A549 (cell line): ENCODE results near the gene NCEH1. TPM values are rescaled to one million over a fixed set of nuclear protein-coding genes. Genes with fewer than 3 reads are reported as not detected.

ENCODE experiments used
- ATOH8 ChIP-seq: fragments of 250-450 bp; sonication (Bioruptor Pico); IDR thresholded peaks from 2 replicates; pipeline ENCODE4 v1.5.0; 2020; ENCODE audit warnings: low read depth, mild to moderate bottlenecking, moderate library complexity
- CEBPB ChIP-seq, 2 experiments: fragments of >200 bp in 1 of 2; sonication (Bioruptor Twin) in 1 of 2; formaldehyde crosslinking in 1 of 2; IDR thresholded peaks; 2 replicates each; pipeline ENCODE4 v1.6.1; 2012 to 2016
- CHD2 ChIP-seq: fragments of 150-350 bp; IDR thresholded peaks from 2 replicates; pipeline ENCODE4 v1.6.1; 2014; ENCODE audit warnings: low read length; ENCODE audit not compliant: partially characterized antibody
- CTCF ChIP-seq: fragments of >200 bp; sonication (Bioruptor Twin); formaldehyde crosslinking; IDR thresholded peaks from 3 replicates; pipeline ENCODE4 v1.5.1; 2016
- EP300 ChIP-seq, 2 experiments: fragments of >200 bp; sonication (Bioruptor Twin); formaldehyde crosslinking; IDR thresholded peaks; 2 replicates in 1 of 2; 3 replicates in 1 of 2; pipeline ENCODE4 v1.6.1; 2016 to 2017
- FOSL2 ChIP-seq, 2 experiments: fragments of 450-650 bp in 1 of 2; fragments of >200 bp in 1 of 2; sonication (Bioruptor Twin) in 1 of 2; formaldehyde crosslinking; IDR thresholded peaks; 2 replicates each; pipeline versions ENCODE4 v1.5.0 to v1.6.1; 2016 to 2020; ENCODE audit warnings: mild to moderate bottlenecking in 1 of 2, moderate library complexity in 1 of 2
- FOXS1 ChIP-seq: fragments of 250-450 bp; sonication (Bioruptor Pico); IDR thresholded peaks from 2 replicates; pipeline ENCODE4 v1.5.0; 2020; ENCODE audit warnings: mild to moderate bottlenecking, moderate library complexity
- GATA3 ChIP-seq: IDR thresholded peaks from 2 replicates; pipeline ENCODE4 v1.6.1; 2012; ENCODE audit warnings: borderline replicate concordance
- HES2 ChIP-seq: fragments of >200 bp; sonication (Bioruptor Twin); formaldehyde crosslinking; IDR thresholded peaks from 2 replicates; pipeline ENCODE4 v1.6.1; 2016
- HEYL ChIP-seq: fragments of 250-450 bp; sonication (Bioruptor Pico); IDR thresholded peaks from 2 replicates; pipeline ENCODE4 v1.8.0; 2021; ENCODE audit warnings: mild to moderate bottlenecking, moderate library complexity
- HOXB5 ChIP-seq: fragments of 250-450 bp; sonication (Bioruptor Pico); IDR thresholded peaks from 2 replicates; pipeline ENCODE4 v1.5.0; 2020; ENCODE audit warnings: mild to moderate bottlenecking, moderate library complexity
- MAZ ChIP-seq: fragments of 150-350 bp; IDR thresholded peaks from 2 replicates; pipeline ENCODE4 v1.6.1; 2014; ENCODE audit warnings: antibody characterized with exemption, low read depth, low read length, borderline replicate concordance
- MYC ChIP-seq: IDR thresholded peaks from 2 replicates; pipeline ENCODE4 v1.6.1; 2012; ENCODE audit warnings: mild to moderate bottlenecking, inconsistent platforms, low read length, improper control_type of control experiment, borderline replicate concordance
- NPAS2 ChIP-seq: fragments of 250-450 bp; sonication (Bioruptor Pico); IDR thresholded peaks from 2 replicates; pipeline ENCODE4 v1.8.0; 2022; ENCODE audit warnings: mild to moderate bottlenecking, moderate library complexity, borderline replicate concordance
- POLR2A ChIP-seq: IDR thresholded peaks from 2 replicates; pipeline ENCODE4 v1.6.1; 2012; ENCODE audit warnings: mild to moderate bottlenecking, low read length
- RARB ChIP-seq: fragments of 250-450 bp; sonication (Bioruptor Pico); IDR thresholded peaks from 2 replicates; pipeline ENCODE4 v1.8.0; 2021; ENCODE audit warnings: mild to moderate bottlenecking, moderate library complexity
- RCOR1 ChIP-seq: fragments of 150-350 bp; IDR thresholded peaks from 2 replicates; pipeline ENCODE4 v1.6.1; 2014; ENCODE audit warnings: antibody characterized with exemption, low read length, low read depth
- REST ChIP-seq: fragments of 200-600 bp; sonication (generic); IDR thresholded peaks from 2 replicates; pipeline ENCODE4 v1.6.1; 2016; ENCODE audit warnings: antibody characterized with exemption, mild to moderate bottlenecking, moderate library complexity
- RFX5 ChIP-seq: fragments of 450-650 bp; IDR thresholded peaks from 2 replicates; pipeline ENCODE4 v1.7.1; 2014; ENCODE audit warnings: antibody characterized with exemption, mild to moderate bottlenecking, moderate library complexity
- RNF2 ChIP-seq: fragments of 200-600 bp; sonication (generic); IDR thresholded peaks from 2 replicates; pipeline ENCODE4 v1.6.1; 2016; ENCODE audit warnings: low read depth, mild to moderate bottlenecking, antibody characterized with exemption, moderate library complexity, borderline replicate concordance
- SMC3 ChIP-seq: fragments of >200 bp; sonication (Bioruptor Twin); formaldehyde crosslinking; IDR thresholded peaks from 3 replicates; pipeline ENCODE4 v1.6.1; 2018; ENCODE audit warnings: inconsistent platforms
- USF2 ChIP-seq: fragments of 450-650 bp; IDR thresholded peaks from 2 replicates; pipeline ENCODE4 v1.6.1; 2014; ENCODE audit warnings: antibody characterized with exemption
- polyA plus RNA-seq, 4 experiments: library from polyadenylated mRNA; depleted of rRNA in 3 of 4; stranded (reverse); fragments of >200 nt; fragmentation: RNase III in 1 of 4; extraction: RNeasy Plus Mini Kit Qiagen cat#74134 plus additional on column Dnase treatment in 1 of 4; gene quantifications; 2 replicates in 3 of 4; 3 replicates in 1 of 4; pipeline ENCODE4 v1.2.3, GENCODE V29; 2011 to 2017

NCEH1 gene
- polyA plus RNA-seq, 2 of the 4 experiments (the other 2 are of a cell fraction): 21.4 to 33.2 TPM

- no peak for TF ChIP-seq FOXS1
- no peak for TF ChIP-seq RNF2
- TF ChIP-seq GATA3: peak; percentile 60
- no peak for TF ChIP-seq NPAS2 (CRISPR knock-in tag)
- 0 out of 2 replicates have a peak, but pooled peaks have one; percentile 26 for TF ChIP-seq RCOR1
- TF ChIP-seq HEYL (CRISPR knock-in tag): no peak
- no peak for TF ChIP-seq HOXB5 (CRISPR knock-in tag)
- TF ChIP-seq MAZ: no peak
- TF ChIP-seq POLR2A: peak; percentile 45
- TF ChIP-seq CHD2: no peak
- TF ChIP-seq CEBPB (IDR thresholded peaks at IDR 0.05): no peak
- TF ChIP-seq FOSL2 (IDR thresholded peaks at IDR 0.05): no peak
- no peak; the same call in 1 of the 2 replicates for TF ChIP-seq FOSL2 (CRISPR knock-in tag; IDR thresholded peaks at IDR 0.05)
- peak; percentile 25 to 77; a peak in 3 of 5 replicates for TF ChIP-seq EP300 (IDR thresholded peaks at IDR 0.05)
- TF ChIP-seq CTCF: peak; percentile 70
- no peak for TF ChIP-seq REST
- TF ChIP-seq SMC3: peak; percentile 84
- TF ChIP-seq RARB (CRISPR knock-in tag): no peak
- TF ChIP-seq MYC: no peak; the same call in 1 of the 2 replicates
- peak; percentile 49; the same call in 1 of the 2 replicates for TF ChIP-seq ATOH8 (CRISPR knock-in tag)
- TF ChIP-seq HES2: no peak
- 0 out of 2 replicates have a peak, but pooled peaks have one; percentile 6 for TF ChIP-seq USF2
- peak; percentile 73 for TF ChIP-seq RFX5
Observed at GRCh38 chr3:172750368-172751174, 39.7 kb upstream of the NCEH1 start, which contains the start of gene ECT2 (continued).
